Activated T-cell treated with anti-CD3 and anti-CD28 coated beads, Interleukin-2, amount 50 U/mL, for 72 hours (primary cell): ENCODE results near the gene G6PC1. TPM values are rescaled to one million over a fixed set of nuclear protein-coding genes. Genes with fewer than 3 reads are reported as not detected.
"Not testable (repeated sequence)": the region's sequence is repeated elsewhere in the genome, so short reads cannot be mapped to it uniquely, and the experiment has no call there.

Experiments
- ATAC-seq, 2 donors: fragments of 150-1000 bp; cut with Tn5 transposase; replicated peaks in 1 of 2; 2 replicates each; pipeline ENCODE4 v1.10.0; 2021; ENCODE audit warnings: moderate library complexity in 2 of 2, mild to moderate bottlenecking in 1 of 2
- DNase-seq, 2 donors: peaks; one replicate each; pipeline ENCODE4 v3.0.0; 2021 to 2022; ENCODE audit warnings: mixed read lengths in 1 of 2
- H3K27ac Mint-ChIP-seq: one replicate; pipeline ENCODE4 v1.8.0; 2022; ENCODE audit warnings: mild to moderate bottlenecking, moderate library complexity, mixed read lengths
- H3K27me3 Mint-ChIP-seq: one replicate; pipeline ENCODE4 v1.8.0; 2022; ENCODE audit warnings: low read depth, mixed read lengths
- H3K36me3 Mint-ChIP-seq, 2 donors: one replicate each; pipeline ENCODE4 v1.8.0; 2022; ENCODE audit warnings: mixed read lengths in 2 of 2, mild to moderate bottlenecking in 1 of 2; ENCODE audit not compliant: insufficient read depth in 2 of 2
- H3K4me1 Mint-ChIP-seq: one replicate; pipeline ENCODE4 v1.8.0; 2022; ENCODE audit warnings: low read depth, mixed read lengths
- H3K4me3 Mint-ChIP-seq, 2 donors: one replicate each; pipeline ENCODE4 v1.8.0; 2022; ENCODE audit warnings: mild to moderate bottlenecking in 2 of 2, mixed read lengths in 2 of 2, moderate library complexity in 2 of 2
- H3K9me3 Mint-ChIP-seq, 2 donors: one replicate each; pipeline ENCODE4 v1.8.0; 2022; ENCODE audit warnings: mixed read lengths in 2 of 2
- total RNA-seq, 2 donors: library from RNA; stranded (reverse); gene quantifications; one replicate each; pipeline ENCODE4 v1.2.3, GENCODE V29; 2022

The G6PC1 gene
- not detected for total RNA-seq

DNA sequence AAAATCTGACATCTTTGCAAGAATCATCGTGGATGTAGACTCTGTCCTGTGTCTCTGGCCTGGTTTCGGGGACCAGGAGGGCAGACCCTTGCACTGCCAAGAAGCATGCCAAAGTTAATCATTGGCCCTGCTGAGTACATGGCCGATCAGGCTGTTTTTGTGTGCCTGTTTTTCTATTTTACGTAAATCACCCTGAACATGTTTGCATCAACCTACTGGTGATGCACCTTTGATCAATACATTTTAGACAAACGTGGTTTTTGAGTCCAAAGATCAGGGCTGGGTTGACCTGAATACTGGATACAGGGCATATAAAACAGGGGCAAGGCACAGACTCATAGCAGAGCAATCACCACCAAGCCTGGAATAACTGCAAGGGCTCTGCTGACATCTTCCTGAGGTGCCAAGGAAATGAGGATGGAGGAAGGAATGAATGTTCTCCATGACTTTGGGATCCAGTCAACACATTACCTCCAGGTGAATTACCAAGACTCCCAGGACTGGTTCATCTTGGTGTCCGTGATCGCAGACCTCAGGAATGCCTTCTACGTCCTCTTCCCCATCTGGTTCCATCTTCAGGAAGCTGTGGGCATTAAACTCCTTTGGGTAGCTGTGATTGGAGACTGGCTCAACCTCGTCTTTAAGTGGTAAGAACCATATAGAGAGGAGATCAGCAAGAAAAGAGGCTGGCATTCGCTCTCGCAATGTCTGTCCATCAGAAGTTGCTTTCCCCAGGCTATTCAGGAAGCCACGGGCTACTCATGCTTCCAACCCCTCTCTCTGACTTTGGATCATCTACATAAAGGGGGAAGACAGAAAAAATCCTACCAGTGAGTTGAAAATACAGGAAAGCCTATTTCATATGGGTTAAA is at the start of gene G6PC1:
TSS of gene G6PC1 (plus strand) at position 340 of the 872 bp plus-strand sequence. CDS start at position 418, 78 bp downstream.
- H3K27me3 Mint-ChIP-seq = peaks cover 13% of the 10 kb centered on the region
- ATAC-seq (no peak), DNase-seq (no peak)
- H3K9me3 Mint-ChIP-seq = no peaks in the 10 kb centered on the region
- no peaks in the 10 kb centered on the region for H3K4me1 Mint-ChIP-seq
- no peak within 1 kb of the TSS for H3K4me3 Mint-ChIP-seq
- no peaks in the 10 kb centered on the region for H3K36me3 Mint-ChIP-seq
- no peak within 1 kb of the TSS for H3K27ac Mint-ChIP-seq

DNA sequence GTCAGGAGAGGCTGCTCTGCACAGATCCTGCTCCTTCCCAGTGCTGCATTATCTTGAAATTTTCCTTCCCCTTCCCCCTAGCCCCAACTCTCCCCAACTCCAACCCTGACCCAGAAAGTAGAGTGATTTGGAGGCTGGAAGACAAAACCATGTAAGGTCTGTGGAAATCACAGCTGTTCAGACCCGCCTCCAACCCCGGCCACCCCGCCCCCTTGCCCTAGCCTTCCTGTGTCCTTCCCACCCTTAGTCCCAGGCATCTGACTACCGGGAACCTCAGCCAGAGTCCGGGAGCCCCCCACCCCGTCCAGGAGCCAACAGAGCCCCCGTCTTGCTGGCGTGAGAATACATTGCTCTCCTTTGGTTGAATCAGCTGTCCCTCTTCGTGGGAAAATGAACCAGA is 49.6 kb upstream of the G6PC1 start, which contains the start of gene AOC3:
TSS of gene AOC3 (plus strand) at position 246 of the 400 bp plus-strand sequence. CDS start at position 391, 145 bp downstream.
- ATAC-seq (no peak), DNase-seq (no peak)
- no peak within 1 kb of the TSS for H3K4me3 Mint-ChIP-seq
- H3K4me1 Mint-ChIP-seq = peaks cover 14% of the 10 kb centered on the region
- H3K27me3 Mint-ChIP-seq = no peaks in the 10 kb centered on the region
- no peaks in the 10 kb centered on the region for H3K36me3 Mint-ChIP-seq
- H3K27ac Mint-ChIP-seq = no peak within 1 kb of the TSS
- H3K9me3 Mint-ChIP-seq = no peaks in the 10 kb centered on the region

GRCh38 chr17:42851371-42852240 is 49.0 kb upstream of the G6PC1 start:
- H3K36me3 Mint-ChIP-seq, H3K9me3 Mint-ChIP-seq, H3K4me1 Mint-ChIP-seq, ATAC-seq, H3K27me3 Mint-ChIP-seq, H3K4me3 Mint-ChIP-seq, DNase-seq, H3K27ac Mint-ChIP-seq: not testable (repeated sequence)

DNA sequence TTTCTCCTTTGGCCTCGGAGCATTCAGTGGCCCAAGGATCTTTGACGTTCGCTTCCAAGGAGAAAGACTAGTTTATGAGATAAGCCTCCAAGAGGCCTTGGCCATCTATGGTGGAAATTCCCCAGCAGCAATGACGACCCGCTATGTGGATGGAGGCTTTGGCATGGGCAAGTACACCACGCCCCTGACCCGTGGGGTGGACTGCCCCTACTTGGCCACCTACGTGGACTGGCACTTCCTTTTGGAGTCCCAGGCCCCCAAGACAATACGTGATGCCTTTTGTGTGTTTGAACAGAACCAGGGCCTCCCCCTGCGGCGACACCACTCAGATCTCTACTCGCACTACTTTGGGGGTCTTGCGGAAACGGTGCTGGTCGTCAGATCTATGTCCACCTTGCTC is 48.2 kb upstream of the G6PC1 start:
- H3K4me3 Mint-ChIP-seq = no peak overlapping the region
- H3K36me3 Mint-ChIP-seq = no peaks in the 10 kb centered on the region
- DNase-seq (no peak), ATAC-seq (no peak)
- no peaks in the 10 kb centered on the region for H3K27me3 Mint-ChIP-seq
- H3K27ac Mint-ChIP-seq = no peak overlapping the region
- no peaks in the 10 kb centered on the region for H3K4me1 Mint-ChIP-seq
- H3K9me3 Mint-ChIP-seq = no peaks in the 10 kb centered on the region

DNA sequence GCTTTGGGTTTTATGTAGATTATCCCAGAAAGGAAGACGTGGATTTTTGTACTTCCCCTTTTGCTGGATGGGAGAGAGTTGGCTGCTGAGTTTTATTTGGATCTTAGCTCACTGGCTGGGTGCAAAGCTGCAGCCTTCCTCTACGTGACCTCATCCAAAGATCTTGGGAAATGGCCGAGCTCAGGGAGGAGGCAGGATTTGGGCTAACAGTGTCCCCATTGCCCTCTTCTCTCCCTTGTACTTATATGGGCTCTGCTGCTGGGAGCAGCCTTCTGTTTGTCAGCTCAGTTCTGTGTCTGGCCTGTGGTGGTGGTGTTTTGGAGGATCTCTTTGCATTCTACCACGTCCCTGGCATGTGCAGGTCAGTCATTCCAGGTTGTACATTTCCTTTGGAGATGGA is 47.6 kb upstream of the G6PC1 start:
- Mint-ChIP-seq H3K4me3 (no peak overlapping the region), H3K36me3 (no peaks in the 10 kb centered on the region), H3K27ac (no peak overlapping the region), H3K4me1 (no peaks in the 10 kb centered on the region), H3K9me3 (no peaks in the 10 kb centered on the region), H3K27me3 (no peaks in the 10 kb centered on the region)
- no peak for DNase-seq
- ATAC-seq = no peak

DNA sequence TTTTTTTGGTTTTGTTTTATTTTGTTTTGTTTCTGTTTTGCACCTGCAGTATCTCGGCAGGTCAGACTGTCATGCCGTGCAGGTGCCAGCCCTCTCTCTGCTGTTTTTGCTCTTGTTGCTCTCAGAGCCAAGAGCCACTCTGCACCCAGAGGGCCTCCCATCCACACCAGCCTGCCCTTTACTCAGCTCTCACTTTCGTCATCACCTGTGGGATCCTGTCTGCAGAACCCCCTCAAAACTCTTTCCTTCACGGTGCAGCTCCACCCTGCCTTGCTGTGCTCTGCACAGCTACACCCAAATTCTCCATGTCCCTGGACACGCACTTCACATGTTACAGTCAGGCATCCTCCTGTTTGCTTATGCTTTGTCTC is 47.0 kb upstream of the G6PC1 start:
- DNase-seq (no peak), ATAC-seq (no peak)
- Mint-ChIP-seq H3K4me3 (no peak overlapping the region), H3K9me3 (no peaks in the 10 kb centered on the region), H3K36me3 (no peaks in the 10 kb centered on the region), H3K27ac (no peak overlapping the region), H3K27me3 (no peaks in the 10 kb centered on the region), H3K4me1 (no peaks in the 10 kb centered on the region)

DNA sequence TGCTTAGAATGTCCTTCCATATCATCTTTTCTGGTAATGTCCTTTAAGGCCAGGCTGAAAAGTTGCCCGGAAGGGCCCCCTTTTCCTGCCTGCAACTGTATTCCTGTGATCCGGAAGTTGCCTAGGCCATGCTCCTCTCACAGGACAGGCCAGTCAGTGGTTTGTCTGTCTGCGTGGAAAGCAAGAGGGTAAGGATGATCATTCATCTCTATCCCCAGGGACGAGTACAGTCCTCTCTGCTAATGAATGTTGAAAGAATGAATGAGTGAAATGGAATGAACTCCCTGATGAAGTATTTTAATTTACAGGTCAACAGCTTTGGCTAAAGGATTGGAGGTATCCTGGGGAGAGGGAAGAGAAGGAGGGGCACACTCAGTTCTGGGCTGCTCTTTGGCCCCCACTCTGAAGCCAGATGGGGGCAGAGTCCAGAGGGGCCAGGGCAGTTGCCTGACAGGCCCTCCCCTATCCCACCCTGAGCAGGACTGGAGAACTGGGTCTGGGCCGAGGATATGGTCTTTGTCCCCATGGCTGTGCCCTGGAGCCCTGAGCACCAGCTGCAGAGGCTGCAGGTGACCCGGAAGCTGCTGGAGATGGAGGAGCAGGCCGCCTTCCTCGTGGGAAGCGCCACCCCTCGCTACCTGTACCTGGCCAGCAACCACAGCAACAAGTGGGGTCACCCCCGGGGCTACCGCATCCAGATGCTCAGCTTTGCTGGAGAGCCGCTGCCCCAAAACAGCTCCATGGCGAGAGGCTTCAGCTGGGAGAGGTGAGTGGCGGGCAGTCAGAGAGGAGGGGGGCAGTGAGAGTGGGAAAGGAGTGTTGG is 46.4 kb upstream of the G6PC1 start:
- ATAC-seq (no peak), DNase-seq (no peak)
- no peak overlapping the region for H3K27ac Mint-ChIP-seq
- no peaks in the 10 kb centered on the region for H3K4me1 Mint-ChIP-seq
- no peaks in the 10 kb centered on the region for H3K9me3 Mint-ChIP-seq
- H3K4me3 Mint-ChIP-seq = no peak overlapping the region
- no peaks in the 10 kb centered on the region for H3K27me3 Mint-ChIP-seq
- H3K36me3 Mint-ChIP-seq = no peaks in the 10 kb centered on the region

DNA sequence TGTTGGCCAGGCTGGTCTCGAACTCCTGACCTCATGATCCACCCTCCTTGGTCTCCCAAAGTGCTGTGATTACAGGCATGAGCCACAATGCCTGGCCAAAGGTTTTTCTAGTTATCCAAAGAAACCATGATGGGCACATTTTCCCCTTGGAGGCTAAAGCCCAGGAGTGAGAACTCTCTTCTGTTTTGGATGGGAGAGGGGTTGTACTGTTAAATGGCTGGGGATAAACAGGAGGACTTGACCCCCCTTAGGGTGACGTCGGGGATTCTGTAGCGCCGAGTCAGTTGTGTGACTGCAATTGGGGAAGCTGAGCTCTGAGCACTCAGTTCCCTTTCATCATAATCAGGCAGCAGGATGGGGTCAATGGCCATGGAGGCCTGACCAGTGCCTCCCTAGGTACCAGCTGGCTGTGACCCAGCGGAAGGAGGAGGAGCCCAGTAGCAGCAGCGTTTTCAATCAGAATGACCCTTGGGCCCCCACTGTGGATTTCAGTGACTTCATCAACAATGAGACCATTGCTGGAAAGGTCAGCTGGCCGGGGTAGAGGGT is 45.5 kb upstream of the G6PC1 start:
- no peaks in the 10 kb centered on the region for H3K9me3 Mint-ChIP-seq
- no peaks in the 10 kb centered on the region for H3K4me1 Mint-ChIP-seq
- H3K36me3 Mint-ChIP-seq = no peaks in the 10 kb centered on the region
- ATAC-seq = no peak
- no peak overlapping the region for H3K4me3 Mint-ChIP-seq
- no peak overlapping the region for H3K27ac Mint-ChIP-seq
- H3K27me3 Mint-ChIP-seq = no peaks in the 10 kb centered on the region
- no peak for DNase-seq

DNA sequence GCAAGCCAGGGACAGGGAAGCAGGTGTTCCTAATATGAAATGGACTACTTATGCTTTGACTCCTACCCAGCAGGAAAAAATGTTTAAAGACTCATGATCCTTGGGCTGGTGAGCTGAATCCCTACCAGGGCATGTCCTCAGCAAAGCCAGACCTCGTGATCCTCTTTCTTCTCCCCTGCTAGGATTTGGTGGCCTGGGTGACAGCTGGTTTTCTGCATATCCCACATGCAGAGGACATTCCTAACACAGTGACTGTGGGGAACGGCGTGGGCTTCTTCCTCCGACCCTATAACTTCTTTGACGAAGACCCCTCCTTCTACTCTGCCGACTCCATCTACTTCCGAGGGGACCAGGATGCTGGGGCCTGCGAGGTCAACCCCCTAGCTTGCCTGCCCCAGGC is 44.5 kb upstream of the G6PC1 start:
- H3K4me3 Mint-ChIP-seq, H3K27me3 Mint-ChIP-seq, H3K4me1 Mint-ChIP-seq, DNase-seq, ATAC-seq, H3K27ac Mint-ChIP-seq, H3K36me3 Mint-ChIP-seq, H3K9me3 Mint-ChIP-seq: not testable (repeated sequence)

GRCh38 chr17:42856516-42856915 is 44.1 kb upstream of the G6PC1 start:
- not testable (repeated sequence) for ATAC-seq, H3K36me3 Mint-ChIP-seq, DNase-seq, H3K27ac Mint-ChIP-seq, H3K9me3 Mint-ChIP-seq, H3K4me3 Mint-ChIP-seq, H3K4me1 Mint-ChIP-seq, H3K27me3 Mint-ChIP-seq

DNA sequence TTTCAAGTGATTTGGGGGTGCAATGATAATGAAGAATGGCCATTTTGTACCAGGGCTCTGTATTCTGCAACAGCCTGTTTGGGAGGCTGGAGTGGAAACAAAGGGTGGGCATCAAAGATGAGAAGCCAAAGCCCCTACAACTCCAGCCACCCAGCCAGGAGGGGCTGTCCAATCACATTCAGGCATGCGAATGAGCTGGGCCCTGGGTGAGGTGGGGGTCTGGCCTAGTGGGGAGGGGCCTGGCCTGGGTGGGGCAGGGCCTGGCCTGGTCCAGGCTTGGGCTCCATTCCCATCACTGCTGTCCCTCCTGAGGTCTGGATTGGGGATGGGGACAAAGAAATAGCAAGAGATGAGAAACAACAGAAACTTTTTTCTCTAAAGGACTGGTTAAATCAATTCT is 43.2 kb upstream of the G6PC1 start:
- ATAC-seq (no peak), DNase-seq (no peak)
- Mint-ChIP-seq H3K27ac (no peak overlapping the region), H3K4me1 (no peaks in the 10 kb centered on the region), H3K9me3 (no peaks in the 10 kb centered on the region), H3K27me3 (no peaks in the 10 kb centered on the region), H3K4me3 (no peak overlapping the region), H3K36me3 (no peaks in the 10 kb centered on the region)

DNA sequence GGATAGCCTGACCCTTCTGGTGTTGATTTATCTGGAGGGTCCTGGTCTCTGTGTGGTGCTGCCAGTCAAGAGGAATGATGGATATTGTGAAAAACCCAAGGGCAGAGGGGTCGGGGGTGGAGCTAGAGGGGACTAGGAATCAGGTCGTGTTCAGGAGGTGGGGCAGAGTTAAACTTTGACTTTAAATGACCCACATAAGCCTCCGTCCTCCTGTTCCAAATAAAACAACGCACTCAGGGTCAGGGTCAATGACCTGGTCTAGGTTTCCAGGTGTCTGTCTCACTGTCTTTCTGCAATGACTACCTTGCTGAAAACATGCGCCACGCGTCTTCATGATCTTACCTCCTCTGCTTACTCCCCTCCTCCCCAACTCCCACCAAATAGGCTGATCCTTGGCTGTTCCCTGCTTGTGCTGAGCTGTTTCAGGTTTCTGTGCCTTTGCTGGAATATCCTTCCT is 34.9 kb upstream of the G6PC1 start:
- DNase-seq (no peak), ATAC-seq (no peak)
- no peaks in the 10 kb centered on the region for H3K4me1 Mint-ChIP-seq
- peaks cover 18% of the 10 kb centered on the region for H3K27me3 Mint-ChIP-seq
- H3K36me3 Mint-ChIP-seq = no peaks in the 10 kb centered on the region
- no peak overlapping the region for H3K4me3 Mint-ChIP-seq
- no peaks in the 10 kb centered on the region for H3K9me3 Mint-ChIP-seq
- no peak overlapping the region for H3K27ac Mint-ChIP-seq
